ENCODE measurements around the gene MPP3. TPM values are rescaled to one million over a fixed set of nuclear protein-coding genes. Genes with fewer than 3 reads are reported as not detected.

Gene MPP3
- total RNA-seq, 6 experiments from 2014 or later = 5.5 to 6.9 (median 5.9) TPM

GRCh38 chr17:43772877-43773648, 59.9 kb downstream of the MPP3 start:
- H3K4me3 Mint-ChIP-seq = no peak overlapping the region
- peaks cover 10% of the 10 kb centered on the region; the same call in 1 of the 2 replicates for H3K4me1 Mint-ChIP-seq (ENCODE audit: low read depth)
- peaks cover 48% of the 10 kb centered on the region for H3K36me3 Mint-ChIP-seq (ENCODE audit: low read depth)

DNA sequence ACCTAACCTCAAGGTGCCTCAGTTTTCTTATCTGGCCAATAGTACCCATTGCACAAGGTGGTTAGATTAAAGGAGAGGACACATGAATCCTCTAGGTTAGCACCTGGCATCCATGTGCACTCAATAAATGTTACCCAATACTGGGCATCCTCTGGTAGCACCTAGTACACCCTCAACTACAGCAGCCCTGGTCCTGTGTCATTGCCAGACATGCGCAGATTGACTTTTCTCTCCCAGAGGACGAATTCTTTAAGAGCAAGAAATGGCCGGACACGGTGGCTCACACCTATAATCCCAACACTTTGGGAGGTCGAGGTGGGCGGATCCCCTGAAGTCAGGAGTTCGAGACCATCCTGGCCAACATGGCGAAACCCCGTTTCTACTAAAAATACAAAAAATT, 61.5 kb downstream of the MPP3 start:
- Mint-ChIP-seq H3K27ac (no peak overlapping the region), H3K27me3 (ENCODE audit: insufficient read depth) (no peaks in the 10 kb centered on the region; the same call in 1 of the 2 replicates), H3K9me3 (no peaks in the 10 kb centered on the region), H3K4me3 (no peak overlapping the region), H3K36me3 (ENCODE audit: low read depth) (peaks cover 49% of the 10 kb centered on the region), H3K4me1 (ENCODE audit: low read depth) (0 out of 2 replicates have a peak, but pooled peaks cover 5% of the 10 kb centered on the region)
- no peak for DNase-seq
- no peak for TF ChIP-seq CTCF (IDR thresholded peaks at IDR 0.05)

More at GRCh38 chr17:43772877-43773648, 59.9 kb downstream of the MPP3 start:
- no peak for DNase-seq
- Mint-ChIP-seq H3K27ac (no peak overlapping the region), H3K9me3 (no peaks in the 10 kb centered on the region), H3K27me3 (ENCODE audit: insufficient read depth) (peaks cover 2% of the 10 kb centered on the region; the same call in 1 of the 2 replicates)
- TF ChIP-seq CTCF (IDR thresholded peaks at IDR 0.05) = no peak

- H3K4me3 Mint-ChIP-seq = no peak overlapping the region
- no peak overlapping the region for H3K27ac Mint-ChIP-seq
- 0 out of 2 replicates have a peak, but pooled peaks cover 5% of the 10 kb centered on the region for H3K4me1 Mint-ChIP-seq (ENCODE audit: low read depth)
- DNase-seq = no peak
- no peaks in the 10 kb centered on the region; the same call in 1 of the 2 replicates for H3K27me3 Mint-ChIP-seq (ENCODE audit: insufficient read depth)
- peaks cover 54% of the 10 kb centered on the region for H3K36me3 Mint-ChIP-seq (ENCODE audit: low read depth)
- no peaks in the 10 kb centered on the region for H3K9me3 Mint-ChIP-seq
- no peak for TF ChIP-seq CTCF (IDR thresholded peaks at IDR 0.05)
These were observed 62.0 kb downstream of the MPP3 start for GRCh38 chr17:43770957-43771356.

- no peak overlapping the region for H3K27ac Mint-ChIP-seq
These were observed 63.1 kb downstream of the MPP3 start for GRCh38 chr17:43769859-43770258.

GRCh38 chr17:43769426-43769825, 63.5 kb downstream of the MPP3 start:
- H3K27ac Mint-ChIP-seq = no peak overlapping the region
- H3K9me3 Mint-ChIP-seq = no peaks in the 10 kb centered on the region
- no peak for TF ChIP-seq CTCF (IDR thresholded peaks at IDR 0.05)
- no peak for DNase-seq
- H3K4me3 Mint-ChIP-seq = no peak overlapping the region
- peaks cover 51% of the 10 kb centered on the region for H3K36me3 Mint-ChIP-seq (ENCODE audit: low read depth)
- H3K4me1 Mint-ChIP-seq (ENCODE audit: low read depth) = 0 out of 2 replicates have a peak, but pooled peaks cover 5% of the 10 kb centered on the region
- H3K27me3 Mint-ChIP-seq (ENCODE audit: insufficient read depth) = no peaks in the 10 kb centered on the region

More at GRCh38 chr17:43769859-43770258, 63.1 kb downstream of the MPP3 start:
- 0 out of 2 replicates have a peak, but pooled peaks cover 5% of the 10 kb centered on the region for H3K4me1 Mint-ChIP-seq (ENCODE audit: low read depth)
- no peak overlapping the region for H3K4me3 Mint-ChIP-seq
- H3K36me3 Mint-ChIP-seq (ENCODE audit: low read depth) = peaks cover 54% of the 10 kb centered on the region
- TF ChIP-seq CTCF (IDR thresholded peaks at IDR 0.05) = no peak
- no peak for DNase-seq
- H3K27me3 Mint-ChIP-seq (ENCODE audit: insufficient read depth) = no peaks in the 10 kb centered on the region
- H3K9me3 Mint-ChIP-seq = no peaks in the 10 kb centered on the region

Data from HFFc6 (cell line).